DOHH2 (cell line): ENCODE results near the gene STK25.

ENCODE experiments used
- CTCF ChIP-seq: fragments of 200-600 bp; sonication (generic); IDR thresholded peaks from one replicate; pipeline ENCODE4 v1.5.1; 2014; ENCODE audit warnings: antibody characterized with exemption, mild to moderate bottlenecking, low read depth, low read length; ENCODE audit not compliant: poor library complexity, severe bottlenecking
- EZH2phosphoT487 ChIP-seq: fragments of 200-600 bp; sonication (generic); IDR thresholded peaks from 2 replicates; pipeline ENCODE4 v1.6.1; 2017; ENCODE audit warnings: borderline replicate concordance, mild to moderate bottlenecking, antibody characterized with exemption, low read length, moderate library complexity, mixed read lengths

GRCh38 chr2:241499146-241499965, 9.0 kb downstream of the STK25 start:
- no peak for TF ChIP-seq CTCF
- TF ChIP-seq EZH2phosphoT487 = no peak
